ENCODE results near the gene TMEM163. TPM values are rescaled to one million over a fixed set of nuclear protein-coding genes. Genes with fewer than 3 reads are reported as not detected.

TMEM163 gene
- total RNA-seq, 1 experiment from 2014 or later = 0.12 TPM

GRCh38 chr2:134453476-134453875 is 265.3 kb downstream of the TMEM163 start:
- Histone ChIP-seq H3K4me1 (ENCODE audit: control insufficient read depth in 1 of 2, insufficient read depth in 2 of 2, low read length in 2 of 2) (no peaks in the 10 kb centered on the region), H3K4me2 (ENCODE audit: low read length) (no peak overlapping the region), H3K36me3 (ENCODE audit: control insufficient read depth in 1 of 2, insufficient read depth in 2 of 2, low read length in 2 of 2) (no peaks in the 10 kb centered on the region; a peak in 1 of 4 replicates), H3K9me3 (ENCODE audit: control insufficient read depth in 1 of 2, insufficient read depth in 1 of 2, low read depth in 1 of 2, low read length in 2 of 2) (no peaks in the 10 kb centered on the region), H3K9me2 (ENCODE audit: insufficient read depth) (no peaks in the 10 kb centered on the region), H3K4me3 (replicated peaks in 1 of 2; ENCODE audit: low read depth in 1 of 2, low read length in 2 of 2) (no peak overlapping the region), H3K27me3 (ENCODE audit: insufficient read depth, low read length) (no peaks in the 10 kb centered on the region), H2AFZ (ENCODE audit: low read depth, low read length, poor library complexity, severe bottlenecking) (no peak overlapping the region), H3K9ac (ENCODE audit: low read length) (no peak overlapping the region), H4K20me1 (ENCODE audit: insufficient read depth) (no peaks in the 10 kb centered on the region), H3K27ac (ENCODE audit: low read depth, low read length) (no peak overlapping the region), H3K79me2 (ENCODE audit: insufficient read depth, low read length) (no peaks in the 10 kb centered on the region)
- CTCF ChIA-PET = interaction anchor here (1.7 kb wide), 1 partner anchor 335 kb away, joined by 3 read pairs; no protein-coding TSS in a partner anchor
- no peak for ATAC-seq
- intact Hi-C loops (cut with micrococcal nuclease) = no loop called here
- DNase-seq (ENCODE audit: low read depth, low spot score) = no peak
- no peak for TF ChIP-seq TCF7L2 (IDR thresholded peaks at IDR 0.05; ENCODE audit: borderline replicate concordance, extremely low read depth, insufficient read depth, insufficient read length)
- no peak for TF ChIP-seq EZH2 (IDR thresholded peaks at IDR 0.05)
- TF ChIP-seq FOSL1 (IDR thresholded peaks at IDR 0.05; ENCODE audit: low read depth) = no peak
- TF ChIP-seq, protein P1, sequence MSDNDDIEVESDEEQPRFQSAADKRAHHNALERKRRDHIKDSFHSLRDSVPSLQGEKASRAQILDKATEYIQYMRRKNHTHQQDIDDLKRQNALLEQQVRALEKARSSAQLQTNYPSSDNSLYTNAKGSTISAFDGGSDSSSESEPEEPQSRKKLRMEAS (IDR thresholded peaks at IDR 0.05) = no peak
- no peak for TF ChIP-seq ELF1 (IDR thresholded peaks at IDR 0.05; ENCODE audit: borderline replicate concordance, low read depth)
- no peak for TF ChIP-seq SIN3A (IDR thresholded peaks at IDR 0.05; ENCODE audit: low read depth)
- TF ChIP-seq CEBPB (IDR thresholded peaks at IDR 0.05; ENCODE audit: low read depth) = no peak
- no peak for TF ChIP-seq POLR2A (IDR thresholded peaks at IDR 0.05; ENCODE audit: borderline replicate concordance, extremely low read depth, insufficient read depth, insufficient read length)
- no peak for TF ChIP-seq ZNF274 (IDR thresholded peaks at IDR 0.05; ENCODE audit: low read depth, low read length)
- POLR2A ChIA-PET = no interaction called here
- RAD21 ChIA-PET (ENCODE audit: low non-redundant PET in 1 of 2, low total read pairs in 2 of 2, uncharacterized antibody in 2 of 2, unreplicated experiment in 2 of 2) = no interaction called here
- no TSS peak for BruUV-seq (replicated peaks)

GRCh38 chr2:134452042-134452733 is 266.6 kb downstream of the TMEM163 start:
- POLR2A ChIA-PET = no interaction called here
- DNase-seq (ENCODE audit: low read depth, low spot score) = no peak
- no TSS peak for BruUV-seq (replicated peaks)
- no peak overlapping the region for H3K4me2 ChIP-seq (ENCODE audit: low read length)
- H3K4me3 ChIP-seq (replicated peaks in 1 of 2; ENCODE audit: low read depth in 1 of 2, low read length in 2 of 2) = no peak overlapping the region
- H4K20me1 ChIP-seq (ENCODE audit: insufficient read depth) = no peaks in the 10 kb centered on the region
- H3K27me3 ChIP-seq (ENCODE audit: insufficient read depth, low read length) = no peaks in the 10 kb centered on the region
- intact Hi-C loops (cut with micrococcal nuclease) = no loop called here
- H3K79me2 ChIP-seq (ENCODE audit: insufficient read depth, low read length) = no peaks in the 10 kb centered on the region
- no peaks in the 10 kb centered on the region; a peak in 1 of 4 replicates for H3K36me3 ChIP-seq (ENCODE audit: control insufficient read depth in 1 of 2, insufficient read depth in 2 of 2, low read length in 2 of 2)
- no peaks in the 10 kb centered on the region for H3K4me1 ChIP-seq (ENCODE audit: control insufficient read depth in 1 of 2, insufficient read depth in 2 of 2, low read length in 2 of 2)
- RAD21 ChIA-PET (ENCODE audit: low non-redundant PET in 1 of 2, low total read pairs in 2 of 2, uncharacterized antibody in 2 of 2, unreplicated experiment in 2 of 2) = interaction anchor here in 1 of 2 experiments (1.9 kb wide), 1 partner anchor 565 kb away, joined by 4 read pairs; no protein-coding TSS in a partner anchor
- H3K9me2 ChIP-seq (ENCODE audit: insufficient read depth) = no peaks in the 10 kb centered on the region
- no peak overlapping the region for H3K27ac ChIP-seq (ENCODE audit: low read depth, low read length)
- no peak overlapping the region for H3K9ac ChIP-seq (ENCODE audit: low read length)
- TF ChIP-seq SP1 (IDR thresholded peaks at IDR 0.05; ENCODE audit: low read depth) (no peak), ELF1 (IDR thresholded peaks at IDR 0.05; ENCODE audit: borderline replicate concordance, low read depth) (no peak), EGR1 (IDR thresholded peaks at IDR 0.05; ENCODE audit: low read depth) (no peak)
- TF ChIP-seq, protein P2, sequence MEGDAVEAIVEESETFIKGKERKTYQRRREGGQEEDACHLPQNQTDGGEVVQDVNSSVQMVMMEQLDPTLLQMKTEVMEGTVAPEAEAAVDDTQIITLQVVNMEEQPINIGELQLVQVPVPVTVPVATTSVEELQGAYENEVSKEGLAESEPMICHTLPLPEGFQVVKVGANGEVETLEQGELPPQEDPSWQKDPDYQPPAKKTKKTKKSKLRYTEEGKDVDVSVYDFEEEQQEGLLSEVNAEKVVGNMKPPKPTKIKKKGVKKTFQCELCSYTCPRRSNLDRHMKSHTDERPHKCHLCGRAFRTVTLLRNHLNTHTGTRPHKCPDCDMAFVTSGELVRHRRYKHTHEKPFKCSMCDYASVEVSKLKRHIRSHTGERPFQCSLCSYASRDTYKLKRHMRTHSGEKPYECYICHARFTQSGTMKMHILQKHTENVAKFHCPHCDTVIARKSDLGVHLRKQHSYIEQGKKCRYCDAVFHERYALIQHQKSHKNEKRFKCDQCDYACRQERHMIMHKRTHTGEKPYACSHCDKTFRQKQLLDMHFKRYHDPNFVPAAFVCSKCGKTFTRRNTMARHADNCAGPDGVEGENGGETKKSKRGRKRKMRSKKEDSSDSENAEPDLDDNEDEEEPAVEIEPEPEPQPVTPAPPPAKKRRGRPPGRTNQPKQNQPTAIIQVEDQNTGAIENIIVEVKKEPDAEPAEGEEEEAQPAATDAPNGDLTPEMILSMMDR (IDR thresholded peaks at IDR 0.05 in 2 of 3, conservative IDR thresholded peaks at IDR 0.05 in 1 of 3; ENCODE audit: borderline replicate concordance in 1 of 3, insufficient read depth in 1 of 3, low read depth in 2 of 3, low read length in 2 of 3) = no peak
- no peak overlapping the region for H2AFZ ChIP-seq (ENCODE audit: low read depth, low read length, poor library complexity, severe bottlenecking)
- CTCF ChIA-PET = interaction anchor here (1.7 to 3.1 kb wide), 3 partner anchors 17 to 565 kb away, joined by 4 to 43 read pairs (median 20); no protein-coding TSS in a partner anchor
- H3K9me3 ChIP-seq (ENCODE audit: control insufficient read depth in 1 of 2, insufficient read depth in 1 of 2, low read depth in 1 of 2, low read length in 2 of 2) = no peaks in the 10 kb centered on the region
- no peak for ATAC-seq

Measured in HCT116 (cell line).